CD14-positive monocyte (primary cell): Measurements from ENCODE around the gene ESRRA. TPM values are rescaled to one million over a fixed set of nuclear protein-coding genes. Genes with fewer than 3 reads are reported as not detected.

Source experiments
- DNase-seq, 3 donors: peaks; one replicate each; pipeline ENCODE4 v3.0.0-alpha.2; 2011 to 2022
- H2AFZ ChIP-seq: 2 replicates; pipeline ENCODE4 v1.6.0; 2012; ENCODE audit warnings: mild to moderate bottlenecking, low read depth, low read length, inconsistent platforms; ENCODE audit not compliant: insufficient read depth, poor library complexity, severe bottlenecking
- H3K27ac ChIP-seq, 2 donors: 1 replicate in 1 of 2; 2 replicates in 1 of 2; pipeline ENCODE4 v1.5.1; 2012 to 2013; ENCODE audit warnings: low read length in 2 of 2, control low read depth in 1 of 2, inconsistent platforms in 1 of 2, low read depth in 1 of 2, mild to moderate bottlenecking in 1 of 2
- H3K27me3 ChIP-seq, 2 donors: one replicate each; pipeline versions ENCODE4 v1.6.0 to v1.6.1; 2011 to 2013; ENCODE audit warnings: low read length in 2 of 2; ENCODE audit not compliant: control insufficient read depth in 2 of 2, insufficient read depth in 2 of 2
- H3K36me3 ChIP-seq, 2 donors: replicated peaks in 1 of 2; 1 replicate in 1 of 2; 2 replicates in 1 of 2; pipeline versions ENCODE4 v1.5.1 to v1.6.1; 2012 to 2013; ENCODE audit warnings: low read length in 2 of 2, control low read depth in 1 of 2, inconsistent platforms in 1 of 2, mild to moderate bottlenecking in 1 of 2; ENCODE audit not compliant: insufficient read depth in 2 of 2, control insufficient read depth in 1 of 2
- H3K4me1 ChIP-seq, 2 donors: 1 replicate in 1 of 2; 2 replicates in 1 of 2; pipeline versions ENCODE4 v1.5.1 to v1.6.1; 2012 to 2013; ENCODE audit warnings: low read length in 2 of 2, control low read depth in 1 of 2, inconsistent platforms in 1 of 2, mild to moderate bottlenecking in 1 of 2, moderate library complexity in 1 of 2; ENCODE audit not compliant: insufficient read depth in 2 of 2, control insufficient read depth in 1 of 2
- H3K4me2 ChIP-seq: replicated peaks from 2 replicates; pipeline ENCODE3; 2012; ENCODE audit warnings: low read length, moderate library complexity, mild to moderate bottlenecking; ENCODE audit not compliant: poor library complexity, severe bottlenecking; ENCODE audit errors: extremely low read depth
- H3K4me3 ChIP-seq, 3 experiments: fragments of 200-600 bp in 1 of 3; sonication (generic) in 1 of 3; replicated peaks in 1 of 3; 1 replicate in 2 of 3; 2 replicates in 1 of 3; pipeline ENCODE4 v1.5.1; 2011 to 2013; ENCODE audit warnings: low read length in 3 of 3, mild to moderate bottlenecking in 3 of 3, control low read depth in 2 of 3, low read depth in 2 of 3, inconsistent platforms in 1 of 3, moderate library complexity in 1 of 3
- H3K79me2 ChIP-seq: 2 replicates; pipeline ENCODE4 v1.6.0; 2012; ENCODE audit warnings: mild to moderate bottlenecking, control low read depth, inconsistent platforms, low read length, moderate library complexity; ENCODE audit not compliant: insufficient read depth
- H3K9ac ChIP-seq: 2 replicates; pipeline ENCODE4 v1.6.0; 2017; ENCODE audit warnings: low read length, mild to moderate bottlenecking; ENCODE audit not compliant: insufficient read depth, poor library complexity, severe bottlenecking
- H3K9me3 ChIP-seq, 2 donors: replicated peaks in 1 of 2; 1 replicate in 1 of 2; 2 replicates in 1 of 2; pipeline versions ENCODE4 v1.5.1 to v1.6.1; 2012 to 2013; ENCODE audit warnings: low read length in 2 of 2, control low read depth in 1 of 2; ENCODE audit not compliant: control insufficient read depth in 1 of 2, insufficient read depth in 1 of 2
- H4K20me1 ChIP-seq: 2 replicates; pipeline ENCODE4 v1.6.0; 2012; ENCODE audit warnings: mild to moderate bottlenecking, low read length, control low read depth, moderate library complexity; ENCODE audit not compliant: insufficient read depth
- H3K27ac Mint-ChIP-seq, 7 donors: one replicate each; pipeline ENCODE4 v1.8.0; 2020; ENCODE audit warnings: mild to moderate bottlenecking in 7 of 7, mixed read lengths in 7 of 7, moderate library complexity in 6 of 7, inconsistent platforms in 2 of 7
- H3K27me3 Mint-ChIP-seq, 3 donors: one replicate each; pipeline ENCODE4 v1.8.0; 2021 to 2022; ENCODE audit warnings: low read depth in 3 of 3, mild to moderate bottlenecking in 3 of 3, mixed read lengths in 3 of 3, moderate library complexity in 3 of 3, inconsistent platforms in 1 of 3
- H3K36me3 Mint-ChIP-seq, 2 donors: one replicate each; pipeline ENCODE4 v1.8.0; 2020; ENCODE audit warnings: mixed read lengths in 2 of 2, inconsistent platforms in 1 of 2, mild to moderate bottlenecking in 1 of 2
- H3K4me1 Mint-ChIP-seq: one replicate; pipeline ENCODE4 v1.8.0; 2020; ENCODE audit warnings: mild to moderate bottlenecking, mixed read lengths
- H3K4me3 Mint-ChIP-seq, 2 donors: one replicate each; pipeline ENCODE4 v1.8.0; 2020; ENCODE audit warnings: mild to moderate bottlenecking in 2 of 2, mixed read lengths in 2 of 2, moderate library complexity in 1 of 2
- H3K9me3 Mint-ChIP-seq, 7 donors: one replicate each; pipeline ENCODE4 v1.8.0; 2020 to 2022; ENCODE audit warnings: mixed read lengths in 7 of 7, mild to moderate bottlenecking in 6 of 7, moderate library complexity in 6 of 7, inconsistent platforms in 2 of 7
- WGBS: methylation state at CpG from one replicate; pipeline ENCODE4 v1.1.5; 2013; ENCODE audit warnings: missing lambda C conversion rate; ENCODE audit not compliant: insufficient coverage; 5-methylcytosine and 5-hydroxymethylcytosine counted together
- intact Hi-C, 2 donors: fragments of 100-400 bp; cut with micrococcal nuclease; formaldehyde crosslinking; loops; one replicate each; pipeline versions ENCODE4 v1.15.0 to v1.15.1; 2023
- polyA plus RNA-seq, 3 donors: library from polyadenylated mRNA; depleted of rRNA in 1 of 3; unstranded in 2 of 3; stranded (reverse) in 1 of 3; fragments of 300-500 nt in 2 of 3; fragments of >200 nt in 1 of 3; fragmentation: Illumina TruSeq in 2 of 3; gene quantifications; 1 replicate in 2 of 3; 2 replicates in 1 of 3; pipeline ENCODE4 v1.2.3, GENCODE V29; 2012 to 2021
- TF ChIP-seq, protein P1 (sequence below): fragments of 200-600 bp; IDR thresholded peaks from one replicate; pipeline ENCODE4 v1.8.0; 2022; ENCODE audit warnings: antibody characterized with exemption, mild to moderate bottlenecking

The ESRRA gene
- polyA plus RNA-seq, 3 donors, result 15.3 to 45.7 (median 18.3) TPM

DNA sequence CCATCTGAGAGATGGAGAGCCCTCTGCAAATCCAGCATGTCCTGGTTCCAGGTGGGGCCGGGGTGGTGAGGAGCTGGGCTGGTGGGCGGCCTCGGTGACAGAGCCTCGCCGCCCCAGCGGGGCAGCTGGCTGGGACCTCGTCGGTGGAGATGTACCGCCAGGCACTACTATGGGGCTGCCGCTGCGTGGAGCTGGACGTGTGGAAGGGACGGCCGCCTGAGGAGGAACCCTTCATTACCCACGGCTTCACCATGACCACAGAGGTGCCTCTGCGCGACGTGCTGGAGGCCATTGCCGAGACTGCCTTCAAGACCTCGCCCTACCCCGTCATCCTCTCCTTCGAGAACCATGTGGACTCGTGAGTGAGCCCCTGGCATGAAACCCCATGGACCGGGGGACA, 47.0 kb upstream of the ESRRA start:
- Mint-ChIP-seq H3K27ac (no peak overlapping the region), H3K9me3 (peaks cover 0 to 4% (median 0%) of the 10 kb centered on the region in 7 donors)
- intact Hi-C loops, result no loop called here

DNA sequence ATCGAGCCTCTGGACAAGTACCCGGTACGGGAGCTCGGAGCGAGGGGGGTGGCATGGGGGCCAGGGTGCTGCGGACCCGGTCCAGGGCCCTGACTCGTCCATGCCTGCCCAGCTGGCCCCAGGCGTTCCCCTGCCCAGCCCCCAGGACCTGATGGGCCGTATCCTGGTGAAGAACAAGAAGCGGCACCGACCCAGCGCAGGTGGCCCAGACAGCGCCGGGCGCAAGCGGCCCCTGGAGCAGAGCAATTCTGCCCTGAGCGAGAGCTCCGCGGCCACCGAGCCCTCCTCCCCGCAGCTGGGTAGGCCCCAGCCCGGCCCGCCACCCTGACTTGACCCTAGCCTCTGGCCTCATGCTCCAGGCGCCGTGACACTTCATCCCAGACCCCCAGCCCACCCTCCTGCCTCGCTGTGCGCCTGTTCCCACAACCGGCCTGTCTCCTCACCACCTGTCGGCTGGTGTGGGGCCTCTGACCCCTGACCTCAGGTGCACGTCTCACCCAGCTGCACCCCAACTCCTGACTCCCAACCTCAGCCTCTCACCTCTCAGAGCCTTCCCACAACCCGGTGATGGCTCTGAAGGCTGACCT, 46.3 kb upstream of the ESRRA start:
- no peaks in the 10 kb centered on the region for H3K27me3 ChIP-seq
- no peak overlapping the region for H3K27ac ChIP-seq
- no peaks in the 10 kb centered on the region for H3K79me2 ChIP-seq
- Mint-ChIP-seq H3K4me1 (peaks cover under 1% of the 10 kb centered on the region), H3K27ac (no peak overlapping the region), H3K4me3 (no peak overlapping the region), H3K9me3 (peaks cover 0 to 4% (median 0%) of the 10 kb centered on the region in 7 donors), H3K36me3 (peaks cover 64 to 90% of the 10 kb centered on the region in 2 donors), H3K27me3 (peaks cover 0 to 1% (median 0%) of the 10 kb centered on the region in 3 donors)
- no peak overlapping the region for H3K9ac ChIP-seq
- H3K9me3 ChIP-seq, result no peaks in the 10 kb centered on the region
- no peaks in the 10 kb centered on the region for H3K4me1 ChIP-seq
- WGBS, result 95% methylated on average over 32 of the region's 32 CpGs
- TF ChIP-seq, protein P1, sequence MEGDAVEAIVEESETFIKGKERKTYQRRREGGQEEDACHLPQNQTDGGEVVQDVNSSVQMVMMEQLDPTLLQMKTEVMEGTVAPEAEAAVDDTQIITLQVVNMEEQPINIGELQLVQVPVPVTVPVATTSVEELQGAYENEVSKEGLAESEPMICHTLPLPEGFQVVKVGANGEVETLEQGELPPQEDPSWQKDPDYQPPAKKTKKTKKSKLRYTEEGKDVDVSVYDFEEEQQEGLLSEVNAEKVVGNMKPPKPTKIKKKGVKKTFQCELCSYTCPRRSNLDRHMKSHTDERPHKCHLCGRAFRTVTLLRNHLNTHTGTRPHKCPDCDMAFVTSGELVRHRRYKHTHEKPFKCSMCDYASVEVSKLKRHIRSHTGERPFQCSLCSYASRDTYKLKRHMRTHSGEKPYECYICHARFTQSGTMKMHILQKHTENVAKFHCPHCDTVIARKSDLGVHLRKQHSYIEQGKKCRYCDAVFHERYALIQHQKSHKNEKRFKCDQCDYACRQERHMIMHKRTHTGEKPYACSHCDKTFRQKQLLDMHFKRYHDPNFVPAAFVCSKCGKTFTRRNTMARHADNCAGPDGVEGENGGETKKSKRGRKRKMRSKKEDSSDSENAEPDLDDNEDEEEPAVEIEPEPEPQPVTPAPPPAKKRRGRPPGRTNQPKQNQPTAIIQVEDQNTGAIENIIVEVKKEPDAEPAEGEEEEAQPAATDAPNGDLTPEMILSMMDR, result no peak
- H2AFZ ChIP-seq, result no peak overlapping the region
- no peak overlapping the region for H3K4me2 ChIP-seq
- intact Hi-C loops, result no loop called here
- peaks cover 14% of the 10 kb centered on the region for H4K20me1 ChIP-seq
- no peak for DNase-seq
- peaks cover 87 to 96% of the 10 kb centered on the region in 2 donors for H3K36me3 ChIP-seq
- no peak overlapping the region for H3K4me3 ChIP-seq

More for the DNA sequence above, 47.0 kb upstream of the ESRRA start:
- Histone ChIP-seq H4K20me1 (peaks cover 21% of the 10 kb centered on the region), H3K9ac (no peak overlapping the region), H3K4me2 (no peak overlapping the region), H3K27ac (no peak overlapping the region), H3K4me1 (peaks cover 3 to 6% of the 10 kb centered on the region in 2 donors), H3K36me3 (peaks cover 80 to 89% of the 10 kb centered on the region in 2 donors), H3K79me2 (no peaks in the 10 kb centered on the region), H2AFZ (no peak overlapping the region), H3K27me3 (no peaks in the 10 kb centered on the region), H3K9me3 (no peaks in the 10 kb centered on the region), H3K4me3 (no peak overlapping the region)
- H3K4me3 Mint-ChIP-seq, result no peak overlapping the region
- TF ChIP-seq, protein P1, result no peak
- no peak for DNase-seq
- WGBS, result 93% methylated on average over 18 of the region's 24 CpGs
- peaks cover 61 to 87% of the 10 kb centered on the region in 2 donors for H3K36me3 Mint-ChIP-seq
- peaks cover 7% of the 10 kb centered on the region for H3K4me1 Mint-ChIP-seq
- H3K27me3 Mint-ChIP-seq, result peaks cover 0 to 1% (median 0%) of the 10 kb centered on the region in 3 donors
